SK-N-SH (cell line): ENCODE measurements around the gene MCTP2. TPM values are rescaled to one million over a fixed set of nuclear protein-coding genes. Genes with fewer than 3 reads are reported as not detected.

Experiments used
- CTCF ChIA-PET: fragments of 300-600, 350-600 bp; formaldehyde crosslinking; extraction: SDS; loops from one replicate; lab custom pipeline; 2021; lab: Yijun Ruan, JAX
- POLR2A ChIA-PET: fragments of 350-600 bp; sonication (Branson Sonifier 250); formaldehyde crosslinking; extraction: SDS; loops from one replicate; lab custom pipeline; 2020; ENCODE audit warnings: antibody characterized with exemption, inconsistent platforms; lab: Yijun Ruan, JAX
- DNase-seq: peaks from one replicate; pipeline ENCODE4 v3.0.0; 2012
- H2AFZ ChIP-seq: fragments of 200-600 bp; sonication (generic); 2 replicates; pipeline ENCODE4 v1.8.1; 2016; ENCODE audit warnings: antibody characterized with exemption, mild to moderate bottlenecking, low read depth
- H3F3A ChIP-seq: fragments of 200-600 bp; sonication (generic); replicated peaks from 2 replicates; pipeline ENCODE3; 2016; ENCODE audit warnings: antibody characterized with exemption, mild to moderate bottlenecking; ENCODE audit not compliant: insufficient read depth
- H3K27ac ChIP-seq, 2 experiments: fragments of 200-500 bp in 1 of 2; fragments of 200-600 bp in 1 of 2; sonication (Bioruptor generic) in 1 of 2; sonication (generic), shearing (Covaris generic) in 1 of 2; 2 replicates each; pipeline versions ENCODE4 v1.5.1 to v1.6.1; 2014 to 2016; ENCODE audit warnings: low read depth in 2 of 2, inconsistent platforms in 1 of 2, low read length in 1 of 2, mild to moderate bottlenecking in 1 of 2, mixed read lengths in 1 of 2
- H3K27me3 ChIP-seq: fragments of 200-600 bp; sonication (generic), shearing (Covaris generic); 2 replicates; pipeline ENCODE4 v1.6.1; 2016; ENCODE audit warnings: mixed run types; ENCODE audit not compliant: insufficient read depth
- H3K36me3 ChIP-seq, 2 experiments: fragments of 200-500 bp in 1 of 2; fragments of 200-600 bp in 1 of 2; sonication (Bioruptor generic) in 1 of 2; sonication (generic) in 1 of 2; replicated peaks in 1 of 2; 2 replicates each; pipeline versions ENCODE3 to v1.5.1; 2014 to 2016; ENCODE audit warnings: low read length in 1 of 2, mild to moderate bottlenecking in 1 of 2; ENCODE audit not compliant: insufficient read depth in 2 of 2, control insufficient read depth in 1 of 2
- H3K4me1 ChIP-seq, 2 experiments: fragments of 200-500 bp in 1 of 2; fragments of 200-600 bp in 1 of 2; sonication (Bioruptor generic) in 1 of 2; sonication (generic), shearing (Covaris generic) in 1 of 2; 2 replicates each; pipeline versions ENCODE4 v1.5.1 to v1.6.1; 2014 to 2016; ENCODE audit warnings: low read depth in 1 of 2, low read length in 1 of 2, mixed run types in 1 of 2; ENCODE audit not compliant: insufficient read depth in 2 of 2, control insufficient read depth in 1 of 2
- H3K4me2 ChIP-seq: fragments of 200-600 bp; sonication (generic), shearing (Covaris generic); 2 replicates; pipeline ENCODE4 v1.6.1; 2017; ENCODE audit warnings: mixed run types
- H3K4me3 ChIP-seq, 2 experiments: fragments of 200-500 bp in 1 of 2; fragments of 200-600 bp in 1 of 2; sonication (Bioruptor generic) in 1 of 2; sonication (generic), shearing (Covaris generic) in 1 of 2; 2 replicates each; pipeline versions ENCODE4 v1.5.1 to v1.8.1; 2014 to 2016; ENCODE audit warnings: low read depth in 2 of 2, inconsistent platforms in 1 of 2, low read length in 1 of 2, mild to moderate bottlenecking in 1 of 2, mixed read lengths in 1 of 2, moderate library complexity in 1 of 2
- H3K79me2 ChIP-seq: fragments of 200-600 bp; sonication (generic); 2 replicates; pipeline ENCODE4 v1.8.1; 2017; ENCODE audit warnings: mild to moderate bottlenecking; ENCODE audit not compliant: insufficient read depth
- H3K9ac ChIP-seq: fragments of 200-600 bp; sonication (generic); 2 replicates; pipeline ENCODE4 v1.6.1; 2017; ENCODE audit warnings: mixed run types
- H3K9me2 ChIP-seq: fragments of 200-600 bp; sonication (generic); 2 replicates; pipeline ENCODE4 v1.6.1; 2017; ENCODE audit warnings: mixed run types
- H3K9me3 ChIP-seq: fragments of 200-600 bp; sonication (generic); 2 replicates; pipeline ENCODE4 v1.6.1; 2017; ENCODE audit warnings: mixed run types, mild to moderate bottlenecking, moderate library complexity
- H4K20me1 ChIP-seq: fragments of 200-600 bp; sonication (generic); 2 replicates; pipeline ENCODE4 v1.6.1; 2017; ENCODE audit warnings: mild to moderate bottlenecking, mixed run types; ENCODE audit not compliant: insufficient read depth
- CHD2 ChIP-seq: fragments of 150-350 bp; IDR thresholded peaks from 2 replicates; pipeline ENCODE4 v1.6.1; 2018; ENCODE audit warnings: low read length; ENCODE audit not compliant: partially characterized antibody
- ELF1 ChIP-seq: IDR thresholded peaks from 2 replicates; pipeline ENCODE4 v1.4.0; 2012
- EZH2phosphoT487 ChIP-seq: fragments of 200-600 bp; sonication (generic); IDR thresholded peaks from 2 replicates; pipeline ENCODE4 v1.6.1; 2017; ENCODE audit warnings: low read depth, mixed run types, mild to moderate bottlenecking, antibody characterized with exemption, moderate library complexity, borderline replicate concordance
- FOXM1 ChIP-seq: IDR thresholded peaks from 2 replicates; pipeline ENCODE4 v1.4.0; 2012; ENCODE audit warnings: low read depth, mild to moderate bottlenecking
- GATA2 ChIP-seq: sonication (generic); formaldehyde crosslinking; IDR thresholded peaks from 2 replicates; pipeline ENCODE4 v1.5.0; 2020; ENCODE audit warnings: mild to moderate bottlenecking, missing genetic modification reagents
- MAX ChIP-seq: IDR thresholded peaks from 2 replicates; pipeline ENCODE4 v1.4.0; 2012; ENCODE audit warnings: low read depth
- MEF2A ChIP-seq: IDR thresholded peaks from 2 replicates; pipeline ENCODE4 v1.4.0; 2012; ENCODE audit warnings: low read depth, borderline replicate concordance
- NFIC ChIP-seq: IDR thresholded peaks from 2 replicates; pipeline ENCODE4 v1.4.0; 2012; ENCODE audit warnings: borderline replicate concordance
- POLR2AphosphoS5 ChIP-seq: IDR thresholded peaks from 2 replicates; pipeline ENCODE4 v1.6.1; 2012; ENCODE audit warnings: low read depth, low read length
- RAD21 ChIP-seq: IDR thresholded peaks from 2 replicates; pipeline ENCODE4 v1.6.1; 2012; ENCODE audit warnings: mild to moderate bottlenecking, low read length
- RCOR1 ChIP-seq: fragments of 150-350 bp; IDR thresholded peaks from 2 replicates; pipeline ENCODE4 v1.6.1; 2017; ENCODE audit warnings: antibody characterized with exemption, low read length
- RFX5 ChIP-seq: IDR thresholded peaks from 2 replicates; pipeline ENCODE4 v1.6.1; 2012; ENCODE audit warnings: mild to moderate bottlenecking, improper control_type of control experiment, low read length
- RXRA ChIP-seq: IDR thresholded peaks from 2 replicates; pipeline ENCODE4 v1.4.0; 2012; ENCODE audit warnings: low read depth, mild to moderate bottlenecking, borderline replicate concordance
- SIN3A ChIP-seq: IDR thresholded peaks from 2 replicates; pipeline ENCODE4 v1.6.1; 2012; ENCODE audit warnings: low read depth, mild to moderate bottlenecking, low read length, moderate library complexity, borderline replicate concordance
- TAF1 ChIP-seq: IDR thresholded peaks from 2 replicates; pipeline ENCODE4 v1.6.1; 2012; ENCODE audit warnings: low read depth, mild to moderate bottlenecking, low read length, moderate library complexity, borderline replicate concordance
- TCF12 ChIP-seq: IDR thresholded peaks from 2 replicates; pipeline ENCODE4 v1.4.0; 2012
- TEAD4 ChIP-seq: IDR thresholded peaks from 2 replicates; pipeline ENCODE4 v1.4.0; 2012; ENCODE audit warnings: mild to moderate bottlenecking, borderline replicate concordance; ENCODE audit not compliant: insufficient read depth
- ZBTB33 ChIP-seq: IDR thresholded peaks from 2 replicates; pipeline ENCODE4 v1.4.0; 2012; ENCODE audit warnings: low read depth, borderline replicate concordance
- WGBS: methylation state at CpG from one replicate; pipeline ENCODE4 v1.1.6; 2017; ENCODE audit warnings: low lambda C conversion rate; 5-methylcytosine and 5-hydroxymethylcytosine counted together
- polyA plus RNA-seq, 3 experiments: library from polyadenylated mRNA; depleted of rRNA; stranded (reverse); fragments of >200 nt; gene quantifications; 2 replicates each; pipeline ENCODE4 v1.2.3, GENCODE V29; 2012
- TF ChIP-seq, protein P1 (sequence below): IDR thresholded peaks from 2 replicates; pipeline ENCODE4 v1.6.1; 2012; ENCODE audit warnings: mild to moderate bottlenecking, low read depth, low read length, moderate library complexity
- TF ChIP-seq, protein P2 (sequence below): fragments of 200-600 bp; sonication (generic); IDR thresholded peaks from 2 replicates; pipeline ENCODE4 v1.6.1; 2017; ENCODE audit warnings: antibody characterized with exemption, mild to moderate bottlenecking, moderate library complexity
- TF ChIP-seq, protein P3 (sequence below): fragments of 150-350 bp; IDR thresholded peaks from 2 replicates; pipeline ENCODE4 v1.6.1; 2016; ENCODE audit warnings: mild to moderate bottlenecking, low read depth, low read length

MCTP2 gene
- polyA plus RNA-seq, 1 of the 3 experiments (the other 2 are of a cell fraction) = 0.26 TPM

DNA sequence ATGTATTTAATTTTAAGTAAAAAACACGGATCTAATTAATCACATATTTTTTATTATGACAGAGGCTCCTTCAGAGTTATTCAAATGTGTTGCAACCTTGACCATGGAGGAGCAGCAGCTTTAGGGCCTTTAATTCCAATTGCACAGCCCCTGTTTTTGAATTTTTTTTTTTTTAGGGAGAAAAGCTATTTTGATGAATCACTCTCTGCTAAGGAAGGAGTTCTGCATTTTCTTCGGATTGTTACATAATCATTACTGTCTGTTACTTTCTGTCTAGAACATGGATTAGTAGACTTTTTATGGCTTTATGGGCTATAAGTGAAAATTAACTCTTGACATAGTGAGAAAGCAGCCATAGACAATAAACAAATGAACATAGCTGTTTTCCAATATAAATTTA lies 90.8 kb downstream of the MCTP2 start:
- WGBS = 23% methylated on average over 2 of the region's 2 CpGs
- Histone ChIP-seq H3F3A (no peaks in the 10 kb centered on the region), H3K36me3 (no peaks in the 10 kb centered on the region), H3K9me3 (no peaks in the 10 kb centered on the region), H3K9me2 (no peaks in the 10 kb centered on the region), H3K27me3 (no peaks in the 10 kb centered on the region), H3K4me1 (peaks cover 0 to 3% of the 10 kb centered on the region in 2 experiments; a peak in 2 of 4 replicates), H3K79me2 (no peaks in the 10 kb centered on the region), H2AFZ (no peak overlapping the region), H3K4me3 (no peak overlapping the region), H4K20me1 (no peaks in the 10 kb centered on the region), H3K27ac (no peak overlapping the region), H3K4me2 (no peak overlapping the region), H3K9ac (no peak overlapping the region)
- ChIA-PET POLR2A (no interaction called here), CTCF (interaction anchor here (0.8 to 9.2 kb wide), 8 partner anchors 8 to 203 kb away, joined by 3 to 364 read pairs (median 4); no protein-coding TSS in a partner anchor)
- no peak for DNase-seq
- no peak for TF ChIP-seq MAX
- TF ChIP-seq EZH2phosphoT487 = no peak
- no peak for TF ChIP-seq TAF1
- no peak for TF ChIP-seq TCF12
- TF ChIP-seq TEAD4 = no peak
- TF ChIP-seq, protein P1, sequence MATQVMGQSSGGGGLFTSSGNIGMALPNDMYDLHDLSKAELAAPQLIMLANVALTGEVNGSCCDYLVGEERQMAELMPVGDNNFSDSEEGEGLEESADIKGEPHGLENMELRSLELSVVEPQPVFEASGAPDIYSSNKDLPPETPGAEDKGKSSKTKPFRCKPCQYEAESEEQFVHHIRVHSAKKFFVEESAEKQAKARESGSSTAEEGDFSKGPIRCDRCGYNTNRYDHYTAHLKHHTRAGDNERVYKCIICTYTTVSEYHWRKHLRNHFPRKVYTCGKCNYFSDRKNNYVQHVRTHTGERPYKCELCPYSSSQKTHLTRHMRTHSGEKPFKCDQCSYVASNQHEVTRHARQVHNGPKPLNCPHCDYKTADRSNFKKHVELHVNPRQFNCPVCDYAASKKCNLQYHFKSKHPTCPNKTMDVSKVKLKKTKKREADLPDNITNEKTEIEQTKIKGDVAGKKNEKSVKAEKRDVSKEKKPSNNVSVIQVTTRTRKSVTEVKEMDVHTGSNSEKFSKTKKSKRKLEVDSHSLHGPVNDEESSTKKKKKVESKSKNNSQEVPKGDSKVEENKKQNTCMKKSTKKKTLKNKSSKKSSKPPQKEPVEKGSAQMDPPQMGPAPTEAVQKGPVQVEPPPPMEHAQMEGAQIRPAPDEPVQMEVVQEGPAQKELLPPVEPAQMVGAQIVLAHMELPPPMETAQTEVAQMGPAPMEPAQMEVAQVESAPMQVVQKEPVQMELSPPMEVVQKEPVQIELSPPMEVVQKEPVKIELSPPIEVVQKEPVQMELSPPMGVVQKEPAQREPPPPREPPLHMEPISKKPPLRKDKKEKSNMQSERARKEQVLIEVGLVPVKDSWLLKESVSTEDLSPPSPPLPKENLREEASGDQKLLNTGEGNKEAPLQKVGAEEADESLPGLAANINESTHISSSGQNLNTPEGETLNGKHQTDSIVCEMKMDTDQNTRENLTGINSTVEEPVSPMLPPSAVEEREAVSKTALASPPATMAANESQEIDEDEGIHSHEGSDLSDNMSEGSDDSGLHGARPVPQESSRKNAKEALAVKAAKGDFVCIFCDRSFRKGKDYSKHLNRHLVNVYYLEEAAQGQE = no peak
- no peak for TF ChIP-seq RCOR1
- no peak for TF ChIP-seq RXRA
- TF ChIP-seq ZBTB33 = no peak
- TF ChIP-seq POLR2AphosphoS5 = no peak
- no peak for TF ChIP-seq ELF1

GRCh38 chr15:94323076-94323475 lies 91.7 kb downstream of the MCTP2 start:
- Histone ChIP-seq H3K9me3 (no peaks in the 10 kb centered on the region), H2AFZ (no peak overlapping the region), H4K20me1 (no peaks in the 10 kb centered on the region), H3K4me3 (no peak overlapping the region), H3K27me3 (no peaks in the 10 kb centered on the region), H3K4me2 (no peak overlapping the region), H3F3A (no peaks in the 10 kb centered on the region), H3K79me2 (no peaks in the 10 kb centered on the region), H3K36me3 (no peaks in the 10 kb centered on the region), H3K9ac (no peak overlapping the region), H3K4me1 (peaks cover 0 to 3% of the 10 kb centered on the region in 2 experiments; a peak in 2 of 4 replicates), H3K9me2 (no peaks in the 10 kb centered on the region), H3K27ac (no peak overlapping the region)
- DNase-seq = no peak
- ChIA-PET CTCF (interaction anchor here (0.8 to 9.2 kb wide), 20 partner anchors 9 to 1235 kb away, joined by 3 to 364 read pairs (median 9); no protein-coding TSS in a partner anchor), POLR2A (no interaction called here)
- TF ChIP-seq, protein P2, sequence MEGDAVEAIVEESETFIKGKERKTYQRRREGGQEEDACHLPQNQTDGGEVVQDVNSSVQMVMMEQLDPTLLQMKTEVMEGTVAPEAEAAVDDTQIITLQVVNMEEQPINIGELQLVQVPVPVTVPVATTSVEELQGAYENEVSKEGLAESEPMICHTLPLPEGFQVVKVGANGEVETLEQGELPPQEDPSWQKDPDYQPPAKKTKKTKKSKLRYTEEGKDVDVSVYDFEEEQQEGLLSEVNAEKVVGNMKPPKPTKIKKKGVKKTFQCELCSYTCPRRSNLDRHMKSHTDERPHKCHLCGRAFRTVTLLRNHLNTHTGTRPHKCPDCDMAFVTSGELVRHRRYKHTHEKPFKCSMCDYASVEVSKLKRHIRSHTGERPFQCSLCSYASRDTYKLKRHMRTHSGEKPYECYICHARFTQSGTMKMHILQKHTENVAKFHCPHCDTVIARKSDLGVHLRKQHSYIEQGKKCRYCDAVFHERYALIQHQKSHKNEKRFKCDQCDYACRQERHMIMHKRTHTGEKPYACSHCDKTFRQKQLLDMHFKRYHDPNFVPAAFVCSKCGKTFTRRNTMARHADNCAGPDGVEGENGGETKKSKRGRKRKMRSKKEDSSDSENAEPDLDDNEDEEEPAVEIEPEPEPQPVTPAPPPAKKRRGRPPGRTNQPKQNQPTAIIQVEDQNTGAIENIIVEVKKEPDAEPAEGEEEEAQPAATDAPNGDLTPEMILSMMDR = no peak
- TF ChIP-seq RFX5 = no peak
- no peak for TF ChIP-seq POLR2AphosphoS5
- no peak for TF ChIP-seq CHD2
- no peak for TF ChIP-seq RAD21
- TF ChIP-seq GATA2 (CRISPR knock-in tag) = no peak
- TF ChIP-seq, protein P3, sequence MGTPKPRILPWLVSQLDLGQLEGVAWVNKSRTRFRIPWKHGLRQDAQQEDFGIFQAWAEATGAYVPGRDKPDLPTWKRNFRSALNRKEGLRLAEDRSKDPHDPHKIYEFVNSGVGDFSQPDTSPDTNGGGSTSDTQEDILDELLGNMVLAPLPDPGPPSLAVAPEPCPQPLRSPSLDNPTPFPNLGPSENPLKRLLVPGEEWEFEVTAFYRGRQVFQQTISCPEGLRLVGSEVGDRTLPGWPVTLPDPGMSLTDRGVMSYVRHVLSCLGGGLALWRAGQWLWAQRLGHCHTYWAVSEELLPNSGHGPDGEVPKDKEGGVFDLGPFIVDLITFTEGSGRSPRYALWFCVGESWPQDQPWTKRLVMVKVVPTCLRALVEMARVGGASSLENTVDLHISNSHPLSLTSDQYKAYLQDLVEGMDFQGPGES = no peak
- TF ChIP-seq FOXM1 = no peak
- no peak for TF ChIP-seq RCOR1
- TF ChIP-seq SIN3A = no peak
- TF ChIP-seq NFIC = no peak
- no peak for TF ChIP-seq MEF2A
